HEK293 (cell line): Measurements from ENCODE around the gene MRPL45.
A peak's percentile ranks its signal among the peaks of the same experiment; 100 is the strongest.

Experiments
- CTCF ChIA-PET: fragments of 350-600 bp; formaldehyde crosslinking; extraction: SDS; loops from one replicate; lab custom pipeline; 2021; ENCODE audit warnings: antibody characterized with exemption; lab: Yijun Ruan, JAX
- POLR2A ChIA-PET: fragments of 300-600 bp; formaldehyde crosslinking; extraction: SDS; loops from one replicate; lab custom pipeline; 2020; ENCODE audit warnings: antibody characterized with exemption, inconsistent platforms; lab: Yijun Ruan, JAX
- H3K27ac ChIP-seq: fragments of 200-500 bp; sonication (Bioruptor generic); 2 replicates; pipeline ENCODE4 v1.5.1; 2014; ENCODE audit warnings: low read depth, low read length, control low read depth, inconsistent platforms; ENCODE audit errors: extremely low read depth
- H3K36me3 ChIP-seq, 2 experiments: fragments of 200-500 bp in 1 of 2; sonication (Bioruptor generic) in 1 of 2; 1 replicate in 1 of 2; 2 replicates in 1 of 2; pipeline ENCODE4 v1.5.1; 2014 to 2017; ENCODE audit warnings: inconsistent platforms in 2 of 2, low read length in 2 of 2; ENCODE audit not compliant: control insufficient read depth in 2 of 2, insufficient read depth in 1 of 2
- H3K4me1 ChIP-seq: fragments of 200-500 bp; sonication (Bioruptor generic); 2 replicates; pipeline ENCODE4 v1.5.1; 2014; ENCODE audit warnings: mild to moderate bottlenecking, low read length, inconsistent platforms; ENCODE audit not compliant: control insufficient read depth, insufficient read depth
- H3K4me3 ChIP-seq: 2 replicates; pipeline ENCODE4 v1.5.1; 2011; ENCODE audit warnings: low read depth, mild to moderate bottlenecking, control low read depth, low read length, moderate library complexity
- H3K9me3 ChIP-seq: fragments of 200-500 bp; sonication (Bioruptor generic); 2 replicates; pipeline ENCODE4 v1.5.1; 2014; ENCODE audit warnings: low read depth, low read length, inconsistent platforms; ENCODE audit not compliant: control insufficient read depth, insufficient read depth
- BCL6B ChIP-seq: fragments of 450-650 bp; formaldehyde crosslinking; IDR thresholded peaks from 2 replicates; pipeline ENCODE4 v1.5.1; 2017; ENCODE audit warnings: missing biosample characterization, missing genetic modification characterization
- CTCF ChIP-seq: fragments of 450-650 bp; formaldehyde crosslinking; IDR thresholded peaks from 2 replicates; pipeline ENCODE4 v1.5.1; 2016; ENCODE audit warnings: missing biosample characterization, missing genetic modification characterization
- GLIS1 ChIP-seq: fragments of 450-650 bp; formaldehyde crosslinking; IDR thresholded peaks from 2 replicates; pipeline ENCODE4 v1.5.1; 2016; ENCODE audit warnings: missing biosample characterization, missing genetic modification characterization
- KLF9 ChIP-seq: fragments of 450-650 bp; formaldehyde crosslinking; IDR thresholded peaks from 2 replicates; pipeline ENCODE4 v1.5.1; 2016; ENCODE audit warnings: missing biosample characterization, missing genetic modification characterization, low read depth
- YY1 ChIP-seq: fragments of 450-650 bp; formaldehyde crosslinking; IDR thresholded peaks from 2 replicates; pipeline ENCODE4 v1.5.1; 2018; ENCODE audit warnings: missing biosample characterization, missing genetic modification characterization
- ZBTB6 ChIP-seq: fragments of 450-650 bp; formaldehyde crosslinking; IDR thresholded peaks from 2 replicates; pipeline ENCODE4 v1.5.1; 2017; ENCODE audit warnings: missing biosample characterization, missing genetic modification characterization
- ZBTB8A ChIP-seq: fragments of 450-650 bp; formaldehyde crosslinking; IDR thresholded peaks from 2 replicates; pipeline ENCODE4 v1.5.1; 2016; ENCODE audit warnings: missing biosample characterization, missing genetic modification characterization
- ZEB2 ChIP-seq: fragments of 450-650 bp; formaldehyde crosslinking; IDR thresholded peaks from 2 replicates; pipeline ENCODE4 v1.5.1; 2016; ENCODE audit warnings: missing biosample characterization, missing genetic modification characterization
- ZFP3 ChIP-seq: fragments of 450-650 bp; formaldehyde crosslinking; IDR thresholded peaks from 2 replicates; pipeline ENCODE4 v1.5.1; 2016; ENCODE audit warnings: low read depth, missing biosample characterization, missing genetic modification characterization
- ZIC2 ChIP-seq: fragments of 450-650 bp; formaldehyde crosslinking; IDR thresholded peaks from 2 replicates; pipeline ENCODE4 v1.5.1; 2016; ENCODE audit warnings: missing biosample characterization, missing genetic modification characterization
- ZNF223 ChIP-seq: fragments of 450-650 bp; formaldehyde crosslinking; IDR thresholded peaks from 2 replicates; pipeline ENCODE4 v1.5.1; 2016; ENCODE audit warnings: missing biosample characterization, missing genetic modification characterization
- ZNF660 ChIP-seq: fragments of 450-650 bp; IDR thresholded peaks from 2 replicates; pipeline ENCODE4 v1.5.1; 2018; ENCODE audit warnings: missing biosample characterization, mild to moderate bottlenecking, missing genetic modification characterization
- ZNF677 ChIP-seq: fragments of 450-650 bp; IDR thresholded peaks from 2 replicates; pipeline ENCODE4 v1.5.0; 2018; ENCODE audit warnings: missing biosample characterization, mild to moderate bottlenecking, missing genetic modification characterization, moderate library complexity
- ZNF707 ChIP-seq: fragments of 450-650 bp; formaldehyde crosslinking; IDR thresholded peaks from 2 replicates; pipeline ENCODE4 v1.5.1; 2016; ENCODE audit warnings: missing biosample characterization, missing genetic modification characterization
- ZNF777 ChIP-seq: fragments of 450-650 bp; formaldehyde crosslinking; IDR thresholded peaks from 2 replicates; pipeline ENCODE4 v1.5.1; 2017; ENCODE audit warnings: missing biosample characterization, missing genetic modification characterization, borderline replicate concordance
- ZNF785 ChIP-seq: fragments of 450-650 bp; formaldehyde crosslinking; IDR thresholded peaks from 2 replicates; pipeline ENCODE4 v1.5.1; 2016; ENCODE audit warnings: missing biosample characterization, missing genetic modification characterization
- ZNF791 ChIP-seq: fragments of 450-650 bp; formaldehyde crosslinking; IDR thresholded peaks from 2 replicates; pipeline ENCODE4 v1.5.1; 2016; ENCODE audit warnings: missing biosample characterization, missing genetic modification characterization
- ZSCAN18 ChIP-seq: fragments of 450-650 bp; formaldehyde crosslinking; IDR thresholded peaks from 2 replicates; pipeline ENCODE4 v1.5.1; 2016; ENCODE audit warnings: missing biosample characterization, missing genetic modification characterization

MRPL45 gene

GRCh38 chr17:38349097-38349730 lies 52.2 kb downstream of the MRPL45 start (continued):
- TF ChIP-seq KLF9 (tag by site-specific recombination): no peak
- no peak for TF ChIP-seq YY1 (tag by site-specific recombination)
- TF ChIP-seq BCL6B (tag by site-specific recombination): no peak
- TF ChIP-seq ZNF660 (tag by site-specific recombination): peak; percentile 81
- no peak for TF ChIP-seq ZNF707 (tag by site-specific recombination)
- TF ChIP-seq ZNF777 (tag by site-specific recombination): no peak
- no peak for TF ChIP-seq ZIC2 (tag by site-specific recombination)
- TF ChIP-seq ZEB2 (tag by site-specific recombination): no peak
- no peak for TF ChIP-seq ZNF785 (tag by site-specific recombination)
- TF ChIP-seq ZNF223 (tag by site-specific recombination): no peak
- no peak for TF ChIP-seq ZNF791
- no peak for TF ChIP-seq ZBTB6
- TF ChIP-seq ZSCAN18 (tag by site-specific recombination): no peak
- 0 out of 2 replicates have a peak, but pooled peaks have one; percentile 24 for TF ChIP-seq ZBTB8A (tag by site-specific recombination)
- TF ChIP-seq CTCF (tag by site-specific recombination): peak; percentile 73; the same call in 1 of the 2 replicates

GRCh38 chr17:38350035-38350434 lies 53.1 kb downstream of the MRPL45 start:
- POLR2A ChIA-PET: interaction anchor here (1.0 to 2.8 kb wide), 3 partner anchors 64 to 67 kb away, joined by 3 to 45 read pairs (median 8); no protein-coding TSS in a partner anchor
- CTCF ChIA-PET: interaction anchor here (0.6 to 11.1 kb wide), 23 partner anchors 11 to 318 kb away, joined by 3 to 324 read pairs (median 8); no protein-coding TSS in a partner anchor
- no peak overlapping the region for H3K4me3 ChIP-seq
- H3K36me3 ChIP-seq: no peaks in the 10 kb centered on the region
- TF ChIP-seq GLIS1: peak; percentile 7; the same call in 1 of the 2 replicates
- 0 out of 2 replicates have a peak, but pooled peaks have one; percentile 39 for TF ChIP-seq ZFP3 (tag by site-specific recombination)
- TF ChIP-seq ZNF677 (tag by site-specific recombination): no peak
- TF ChIP-seq, all 188 proteins: peak for 2
- H3K4me1 ChIP-seq: peaks cover 10% of the 10 kb centered on the region
- H3K9me3 ChIP-seq: no peaks in the 10 kb centered on the region
- H3K27ac ChIP-seq: peak overlapping the region; percentile 22; the same call in 1 of the 2 replicates
